Activated CD4-positive, alpha-beta T cell treated with anti-CD3 and anti-CD28 coated beads, Interleukin-2, amount 10 ng/mL, durations not matched to agents 24 days and 14 days (primary cell): ENCODE data around the gene ESR2. TPM values are rescaled to one million over a fixed set of nuclear protein-coding genes. Genes with fewer than 3 reads are reported as not detected.
"Not testable (repeated sequence)": the region's sequence is repeated elsewhere in the genome, so short reads cannot be mapped to it uniquely, and the experiment has no call there.

Experiments
- DNase-seq: peaks from one replicate; pipeline ENCODE4 v3.0.0; 2022
- H3K27ac Mint-ChIP-seq: one replicate; pipeline ENCODE4 v1.8.0; 2022; ENCODE audit warnings: mild to moderate bottlenecking, mixed read lengths
- H3K27me3 Mint-ChIP-seq: one replicate; pipeline ENCODE4 v1.8.0; 2022; ENCODE audit warnings: mixed read lengths
- H3K36me3 Mint-ChIP-seq: one replicate; pipeline ENCODE4 v1.8.0; 2022; ENCODE audit warnings: low read depth, mild to moderate bottlenecking, mixed read lengths
- H3K4me1 Mint-ChIP-seq: one replicate; pipeline ENCODE4 v1.8.0; 2021; ENCODE audit warnings: mixed read lengths
- H3K4me3 Mint-ChIP-seq: one replicate; pipeline ENCODE4 v1.8.0; 2022; ENCODE audit warnings: mild to moderate bottlenecking, moderate library complexity, mixed read lengths
- H3K9me3 Mint-ChIP-seq: one replicate; pipeline ENCODE4 v1.8.0; 2021; ENCODE audit warnings: mixed read lengths
- intact Hi-C: fragments of 100-400 bp; cut with micrococcal nuclease; formaldehyde crosslinking; loops from one replicate; pipeline ENCODE4 v1.15.1; 2023
- total RNA-seq: library from RNA; stranded (reverse); gene quantifications from 2 replicates; pipeline ENCODE4 v1.2.3, GENCODE V29; 2022

ESR2 gene
- total RNA-seq, 1 donor from 2014 or later = not detected

DNA sequence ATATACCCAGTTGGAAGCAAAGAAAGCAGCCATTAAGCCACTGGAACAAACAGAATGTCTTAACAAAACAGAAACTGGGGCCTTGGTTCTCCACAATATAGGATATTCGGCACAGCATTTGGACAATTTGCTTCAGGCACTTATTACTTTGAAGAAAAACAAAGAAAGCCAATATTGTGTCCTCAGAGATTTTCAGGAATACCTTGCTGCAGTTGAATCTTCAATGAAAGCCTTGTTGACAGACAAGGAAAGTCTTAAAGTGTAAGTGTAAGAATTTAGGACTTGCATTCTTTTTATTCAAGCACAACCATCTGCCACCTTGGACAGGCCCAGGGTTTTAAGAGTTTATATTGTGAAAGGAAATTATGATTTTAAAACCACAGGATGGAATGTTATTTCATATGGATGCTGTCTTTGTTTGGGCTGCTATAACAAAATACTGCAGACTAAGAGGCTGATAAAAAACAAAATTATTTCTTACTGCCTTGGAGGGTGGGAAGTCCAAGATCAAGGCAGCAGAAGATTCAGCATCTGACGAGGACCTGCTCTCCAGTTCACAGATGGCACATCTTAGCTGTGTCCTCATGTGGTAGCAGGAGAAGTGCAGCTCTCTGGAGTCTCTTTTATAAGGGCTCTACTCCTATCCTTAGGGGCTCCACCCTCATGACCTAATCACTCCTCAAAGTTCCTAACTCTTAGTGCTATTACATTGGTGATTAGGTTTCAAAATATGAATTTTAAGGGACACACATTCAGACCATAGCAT, 244.4 kb downstream of the ESR2 start:
- no peaks in the 10 kb centered on the region for H3K9me3 Mint-ChIP-seq
- no peak for DNase-seq
- H3K27ac Mint-ChIP-seq = no peak overlapping the region
- H3K36me3 Mint-ChIP-seq = peaks cover 32% of the 10 kb centered on the region
- no peaks in the 10 kb centered on the region for H3K27me3 Mint-ChIP-seq
- H3K4me1 Mint-ChIP-seq = no peaks in the 10 kb centered on the region
- intact Hi-C loops = no loop called here
- H3K4me3 Mint-ChIP-seq = no peak overlapping the region

DNA sequence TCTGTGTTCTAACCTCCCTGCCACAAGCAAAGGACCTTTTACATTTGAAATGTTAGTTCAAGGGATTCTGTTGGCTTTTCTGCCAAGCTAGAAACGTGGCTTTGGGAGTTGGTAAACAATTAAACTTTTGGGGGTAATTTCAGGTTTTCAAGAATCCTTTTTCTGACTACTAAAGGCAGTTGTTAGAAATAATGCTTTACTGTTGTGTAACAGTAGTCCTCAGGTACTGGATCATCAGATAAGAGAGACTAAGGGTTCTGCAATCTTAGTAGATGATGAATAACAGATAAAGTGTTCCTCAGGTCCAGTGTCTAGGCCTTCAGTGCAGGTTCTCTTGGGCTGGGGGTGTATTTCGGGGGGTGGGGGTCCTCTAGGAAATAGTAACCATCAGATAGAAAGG, 249.1 kb downstream of the ESR2 start:
- Mint-ChIP-seq H3K36me3 (peaks cover 30% of the 10 kb centered on the region), H3K27me3 (no peaks in the 10 kb centered on the region), H3K27ac (no peak overlapping the region), H3K4me1 (no peaks in the 10 kb centered on the region), H3K4me3 (no peak overlapping the region), H3K9me3 (peaks cover 12% of the 10 kb centered on the region)
- intact Hi-C loops = no loop called here
- no peak for DNase-seq

DNA sequence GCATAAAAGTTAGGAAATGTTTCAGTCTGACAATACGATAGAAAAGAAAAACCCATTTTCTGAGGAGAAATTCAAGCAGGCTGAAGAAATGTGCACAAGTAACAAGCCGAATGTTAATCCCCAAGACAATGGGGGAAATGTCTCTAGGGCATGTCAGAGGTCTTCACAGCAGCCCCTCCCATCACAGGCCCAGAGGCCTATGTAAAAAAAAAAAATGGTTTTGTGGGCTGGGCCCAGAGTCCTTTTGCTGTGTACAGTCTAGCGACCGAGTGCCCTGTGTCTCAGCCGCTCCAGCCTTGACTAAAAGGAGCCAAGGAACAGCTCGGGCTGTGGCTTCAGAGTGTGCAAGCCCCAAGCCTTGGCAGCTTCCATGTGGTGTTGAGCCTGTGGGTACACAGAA, 250.9 kb downstream of the ESR2 start:
- H3K4me1 Mint-ChIP-seq, DNase-seq, H3K27me3 Mint-ChIP-seq, intact Hi-C loops, H3K4me3 Mint-ChIP-seq, H3K27ac Mint-ChIP-seq: not testable (repeated sequence)
- Mint-ChIP-seq H3K9me3 (peaks cover 12% of the 10 kb centered on the region), H3K36me3 (peaks cover 33% of the 10 kb centered on the region)

DNA sequence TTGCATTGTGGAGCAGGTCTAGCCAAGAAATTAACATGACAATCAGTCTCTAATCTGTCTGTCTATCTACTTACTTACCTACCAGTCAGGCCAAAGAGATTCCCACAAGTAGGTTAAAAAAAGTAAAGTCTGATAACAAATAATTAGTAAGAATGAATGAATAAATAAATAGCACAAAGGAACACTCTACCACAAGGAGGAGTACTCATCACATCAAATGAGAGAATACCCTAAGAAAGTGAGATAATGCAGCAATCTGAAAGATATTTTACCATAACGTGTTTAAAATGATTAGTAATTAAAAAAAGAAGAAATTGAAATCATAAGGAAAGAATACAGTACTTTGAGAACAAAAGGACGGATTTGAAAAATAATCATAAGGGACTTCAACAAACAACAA, 254.1 kb downstream of the ESR2 start:
- H3K27me3 Mint-ChIP-seq = no peaks in the 10 kb centered on the region
- H3K4me1 Mint-ChIP-seq = no peaks in the 10 kb centered on the region
- H3K27ac Mint-ChIP-seq = no peak overlapping the region
- DNase-seq = no peak
- intact Hi-C loops = no loop called here
- no peak overlapping the region for H3K4me3 Mint-ChIP-seq
- peaks cover 41% of the 10 kb centered on the region for H3K36me3 Mint-ChIP-seq
- peaks cover 12% of the 10 kb centered on the region for H3K9me3 Mint-ChIP-seq

DNA sequence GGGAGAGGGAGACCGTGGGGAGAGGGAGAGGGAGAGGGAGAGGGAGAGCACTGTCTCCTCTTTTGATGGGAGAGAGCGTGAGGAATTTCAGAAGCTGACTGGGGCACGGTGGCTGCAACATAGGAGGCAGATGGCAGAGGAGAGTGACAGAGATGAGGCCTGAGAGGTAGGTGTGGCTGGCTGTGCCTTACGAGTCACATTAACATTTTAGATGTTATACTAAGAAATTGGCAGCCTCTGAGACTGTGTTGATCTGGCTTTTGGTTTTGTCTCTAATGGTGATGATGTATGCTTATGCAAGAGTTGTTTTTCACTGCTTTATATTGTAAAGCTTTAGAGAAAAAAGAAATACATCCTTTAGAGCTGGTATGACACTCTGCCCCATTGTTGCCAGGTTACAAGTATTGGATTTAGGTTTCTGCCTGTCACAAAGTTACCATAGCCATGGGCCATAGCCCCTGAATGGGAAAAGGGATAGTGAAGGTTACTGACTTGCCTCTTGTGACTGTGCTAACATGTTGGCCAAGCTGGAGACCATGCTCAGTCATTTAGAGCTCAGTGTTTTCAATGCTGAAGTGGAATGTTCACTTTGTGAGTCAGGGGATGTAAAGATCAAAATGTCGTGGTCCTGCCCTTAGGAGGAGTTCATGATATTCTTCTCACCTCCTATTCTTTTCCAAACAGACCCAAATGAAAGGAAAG, 255.2 kb downstream of the ESR2 start:
- intact Hi-C loops = no loop called here
- Mint-ChIP-seq H3K27me3 (no peaks in the 10 kb centered on the region), H3K4me3 (no peak overlapping the region), H3K27ac (no peak overlapping the region), H3K9me3 (peaks cover 7% of the 10 kb centered on the region), H3K36me3 (peaks cover 35% of the 10 kb centered on the region), H3K4me1 (no peaks in the 10 kb centered on the region)
- DNase-seq = no peak

DNA sequence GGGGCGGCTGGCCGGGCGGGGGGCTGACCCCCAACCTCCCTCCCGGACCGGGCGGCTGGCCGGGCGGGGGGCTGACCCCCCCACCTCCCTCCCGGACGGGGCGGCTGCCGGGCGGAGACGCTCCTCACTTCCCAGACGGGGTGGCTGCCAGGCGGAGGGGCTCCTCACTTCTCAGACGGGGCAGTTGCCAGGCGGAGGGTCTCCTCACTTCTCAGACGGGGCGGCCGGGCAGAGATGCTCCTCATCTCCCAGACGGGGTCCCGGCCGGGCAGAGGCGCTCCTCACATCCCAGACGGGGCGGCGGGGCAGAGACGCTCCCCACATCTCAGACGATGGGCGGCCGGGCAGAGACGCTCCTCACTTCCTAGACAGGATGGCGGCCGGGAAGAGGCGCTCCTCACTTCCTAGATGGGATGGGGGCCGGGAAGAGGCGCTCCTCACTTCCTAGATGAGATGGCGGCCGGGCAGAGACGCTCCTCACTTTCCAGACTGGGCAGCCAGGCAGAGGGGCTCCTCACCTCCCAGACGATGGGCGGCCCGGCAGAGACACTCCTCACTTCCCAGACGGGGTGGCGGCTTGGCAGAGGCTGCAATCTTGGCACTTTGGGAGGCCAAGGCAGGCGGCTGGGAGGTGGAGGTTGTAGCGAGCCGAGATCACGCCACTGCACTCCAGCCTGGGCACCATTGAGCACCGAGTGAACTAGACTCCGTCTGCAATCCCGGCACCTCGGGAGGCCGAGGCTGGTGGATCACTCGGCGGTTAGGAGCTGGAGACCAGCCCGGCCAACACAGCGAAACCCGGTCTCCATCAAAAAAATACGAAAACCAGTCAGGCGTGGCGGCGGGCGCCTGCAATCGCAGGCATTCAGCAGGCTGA, 256.1 kb downstream of the ESR2 start:
- Mint-ChIP-seq H3K27ac (peak overlapping the region; percentile 25), H3K36me3 (peaks cover 31% of the 10 kb centered on the region)
- intact Hi-C loops, DNase-seq, H3K9me3 Mint-ChIP-seq, H3K4me3 Mint-ChIP-seq, H3K27me3 Mint-ChIP-seq, H3K4me1 Mint-ChIP-seq: not testable (repeated sequence)

DNA sequence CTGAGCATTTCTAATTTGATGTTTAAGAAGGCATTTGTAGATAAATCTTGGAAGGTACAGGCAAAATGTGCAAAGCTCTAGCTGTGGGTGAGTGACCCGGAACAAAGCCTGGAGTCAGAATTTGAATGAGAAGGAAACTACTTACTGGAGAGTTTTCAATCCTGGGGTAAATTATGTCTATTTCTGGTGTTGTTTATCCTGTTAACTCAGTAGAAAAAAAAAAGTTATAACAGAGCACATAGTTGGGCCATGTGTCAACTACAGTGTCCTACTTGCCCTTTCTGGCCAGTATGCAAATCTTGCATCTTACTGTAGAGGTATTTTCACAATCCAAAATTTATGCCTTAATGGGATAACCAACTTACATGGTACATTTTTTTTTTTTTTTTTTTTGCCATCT, 259.0 kb downstream of the ESR2 start:
- H3K36me3 Mint-ChIP-seq = peaks cover 30% of the 10 kb centered on the region
- no peaks in the 10 kb centered on the region for H3K27me3 Mint-ChIP-seq
- H3K27ac Mint-ChIP-seq = no peak overlapping the region
- H3K4me1 Mint-ChIP-seq = no peaks in the 10 kb centered on the region
- no peak overlapping the region for H3K4me3 Mint-ChIP-seq
- no peaks in the 10 kb centered on the region for H3K9me3 Mint-ChIP-seq
- intact Hi-C loops = no loop called here
- no peak for DNase-seq

Other genes with a start within 250 kb of the ESR2 start
- gene MTHFD1, start 94.0 kb upstream of the ESR2 start, total RNA-seq = 246 and 249 TPM in 2 replicates
- 0.90 and 0.98 TPM in 2 replicates for gene AKAP5, start 171.1 kb upstream of the ESR2 start, total RNA-seq
- 21.8 and 22.2 TPM in 2 replicates for gene ZBTB25, start 209.5 kb upstream of the ESR2 start, total RNA-seq
- 45.4 and 46.5 TPM in 2 replicates for gene ZBTB1, start 210.4 kb upstream of the ESR2 start, total RNA-seq
- 8.1 TPM in 2 replicates for gene HSPA2, start 246.4 kb upstream of the ESR2 start, total RNA-seq